ENCODE results near the gene AATF.

AATF gene

DNA sequence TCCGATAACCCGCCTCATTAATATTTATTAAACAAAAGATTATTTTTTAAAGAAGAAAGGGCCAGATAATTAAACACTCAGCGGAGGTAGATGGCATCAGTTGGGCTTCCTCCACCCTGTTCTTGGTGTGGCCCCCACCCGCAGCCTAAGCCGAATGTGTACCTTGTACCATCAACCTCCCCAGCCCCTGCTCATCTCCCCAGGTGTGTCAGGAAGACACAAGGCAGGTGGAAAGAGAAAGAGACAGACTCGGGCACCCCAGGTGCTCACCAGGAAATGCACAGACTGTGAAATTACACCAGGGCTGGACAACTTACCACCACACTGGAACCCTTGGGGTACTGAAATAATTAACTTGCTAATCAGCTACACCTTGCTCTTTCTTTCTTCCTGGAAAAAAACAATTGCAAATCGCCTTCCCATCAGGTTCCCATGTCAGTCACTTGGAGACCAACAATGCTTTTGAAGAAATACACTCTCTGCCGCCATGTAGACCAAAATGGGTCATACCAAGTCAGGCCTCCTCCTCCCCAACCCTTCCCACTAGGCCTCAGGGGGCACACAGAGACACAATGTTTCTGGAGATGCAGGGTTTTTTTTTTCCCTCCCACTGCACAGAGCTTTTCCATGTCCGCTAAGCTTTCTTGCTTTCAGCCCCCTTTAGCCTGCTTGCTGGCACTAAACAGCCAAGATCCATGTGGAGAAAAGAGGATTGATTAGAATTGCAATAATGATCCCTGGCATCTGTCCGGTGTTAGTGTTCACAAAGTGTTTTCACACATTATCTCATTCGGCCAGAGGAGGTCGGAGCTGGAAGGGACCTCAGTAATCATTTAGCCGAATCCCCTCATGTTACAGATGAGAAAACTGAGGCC, 20.0 kb upstream of the AATF start:
- no peak overlapping the region for H3K27ac ChIP-seq
- ChIA-PET POLR2A (ENCODE audit: low non-redundant PET) (no interaction called here), CTCF (interaction anchor here (0.8 kb wide), 1 partner anchor 9 kb away, joined by 7 read pairs; no protein-coding TSS in a partner anchor)
- TF ChIP-seq, protein P1, sequence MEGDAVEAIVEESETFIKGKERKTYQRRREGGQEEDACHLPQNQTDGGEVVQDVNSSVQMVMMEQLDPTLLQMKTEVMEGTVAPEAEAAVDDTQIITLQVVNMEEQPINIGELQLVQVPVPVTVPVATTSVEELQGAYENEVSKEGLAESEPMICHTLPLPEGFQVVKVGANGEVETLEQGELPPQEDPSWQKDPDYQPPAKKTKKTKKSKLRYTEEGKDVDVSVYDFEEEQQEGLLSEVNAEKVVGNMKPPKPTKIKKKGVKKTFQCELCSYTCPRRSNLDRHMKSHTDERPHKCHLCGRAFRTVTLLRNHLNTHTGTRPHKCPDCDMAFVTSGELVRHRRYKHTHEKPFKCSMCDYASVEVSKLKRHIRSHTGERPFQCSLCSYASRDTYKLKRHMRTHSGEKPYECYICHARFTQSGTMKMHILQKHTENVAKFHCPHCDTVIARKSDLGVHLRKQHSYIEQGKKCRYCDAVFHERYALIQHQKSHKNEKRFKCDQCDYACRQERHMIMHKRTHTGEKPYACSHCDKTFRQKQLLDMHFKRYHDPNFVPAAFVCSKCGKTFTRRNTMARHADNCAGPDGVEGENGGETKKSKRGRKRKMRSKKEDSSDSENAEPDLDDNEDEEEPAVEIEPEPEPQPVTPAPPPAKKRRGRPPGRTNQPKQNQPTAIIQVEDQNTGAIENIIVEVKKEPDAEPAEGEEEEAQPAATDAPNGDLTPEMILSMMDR (conservative IDR thresholded peaks at IDR 0.05; ENCODE audit: low read depth): no peak
- DNase-seq (ENCODE audit: low spot score): no peak

DNA sequence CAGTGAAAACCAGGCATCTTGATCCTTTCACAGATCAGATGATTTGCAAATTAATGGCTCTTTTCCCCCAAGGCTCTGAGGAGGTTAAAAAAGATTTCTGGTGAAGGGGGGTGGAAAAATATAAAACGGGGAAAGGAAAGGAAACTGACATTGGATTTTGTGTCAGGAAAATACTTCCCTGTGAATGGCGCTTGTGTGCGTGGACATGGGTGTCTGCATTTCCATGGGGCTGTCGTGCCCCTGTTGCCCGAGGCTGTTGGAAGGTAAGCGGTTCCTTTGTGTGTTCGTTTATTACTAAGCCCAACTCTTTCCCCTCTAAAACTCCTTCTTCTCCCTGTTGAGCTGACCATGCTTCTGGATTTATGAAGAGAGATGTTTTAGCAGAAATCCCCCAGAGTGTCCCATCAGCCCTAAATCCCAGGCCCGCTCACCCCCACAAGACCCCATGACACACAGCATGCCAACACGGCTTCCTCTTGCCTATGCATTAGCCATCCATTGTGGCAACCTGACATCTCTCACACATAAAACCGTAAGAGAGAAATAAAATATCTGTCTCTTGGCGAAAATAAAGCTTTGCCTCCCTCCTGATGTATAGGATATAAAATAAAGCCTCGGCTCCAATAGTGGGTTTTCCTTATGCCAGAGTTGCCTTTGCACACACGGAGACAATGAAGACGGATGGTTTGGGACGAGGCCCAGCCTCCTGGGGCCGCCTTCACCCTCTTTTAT, 18.7 kb upstream of the AATF start:
- DNase-seq (ENCODE audit: low spot score): no peak
- POLR2A ChIA-PET (ENCODE audit: low non-redundant PET): no interaction called here
- H3K27ac ChIP-seq: no peak overlapping the region
- CTCF ChIA-PET: no interaction called here
- TF ChIP-seq, protein P1 (conservative IDR thresholded peaks at IDR 0.05; ENCODE audit: low read depth): no peak

DNA sequence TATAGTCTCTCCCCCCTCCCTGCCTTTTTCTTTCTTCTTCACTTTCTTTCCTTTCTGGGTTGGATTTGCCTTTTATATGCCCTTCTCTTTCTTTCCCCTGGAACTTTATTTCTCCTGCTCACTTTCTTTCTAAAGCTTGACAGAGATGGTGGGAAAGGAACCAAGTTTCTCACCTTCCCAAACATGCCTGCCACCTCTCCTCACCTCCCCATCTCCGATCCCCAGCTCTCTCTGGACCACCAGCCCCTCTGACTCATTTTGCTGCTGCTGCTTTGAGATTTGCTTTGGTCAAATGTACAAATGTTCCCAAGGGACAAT, 18.2 kb upstream of the AATF start:
- no peak overlapping the region for H3K27ac ChIP-seq
- TF ChIP-seq, protein P1 (conservative IDR thresholded peaks at IDR 0.05; ENCODE audit: low read depth): no peak
- ChIA-PET CTCF (no interaction called here), POLR2A (ENCODE audit: low non-redundant PET) (no interaction called here)
- no peak for DNase-seq (ENCODE audit: low spot score)

DNA sequence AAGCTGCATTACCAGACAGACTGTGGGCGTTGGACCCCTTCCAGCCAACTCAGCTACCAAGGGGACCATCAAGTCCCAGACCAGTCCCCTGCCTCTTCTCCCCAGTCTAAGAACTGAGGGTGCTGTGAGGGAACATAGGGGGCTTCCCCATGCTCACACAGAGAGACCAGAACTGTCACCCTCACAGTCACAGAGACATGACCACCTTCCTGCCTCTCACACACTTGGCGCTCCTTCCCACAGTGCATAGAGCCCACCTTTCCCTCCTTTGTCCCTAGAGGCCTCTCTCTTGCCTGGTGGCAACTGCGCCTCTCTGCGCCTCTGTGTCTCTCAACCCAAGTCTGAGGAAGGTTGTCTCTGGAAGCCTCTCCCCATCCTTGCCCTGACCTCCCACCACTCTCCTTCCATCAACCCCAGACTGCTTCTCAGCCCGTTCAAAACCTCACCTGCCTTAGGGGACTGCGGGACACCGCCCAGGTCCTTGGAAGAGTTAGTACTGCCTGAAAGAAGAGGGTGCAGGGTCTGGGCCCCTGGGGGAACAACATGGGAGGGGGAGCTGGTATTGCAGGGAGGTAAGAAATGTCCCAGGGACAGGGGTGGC, 17.6 kb upstream of the AATF start:
- POLR2A ChIA-PET (ENCODE audit: low non-redundant PET): no interaction called here
- H3K27ac ChIP-seq: no peak overlapping the region
- DNase-seq (ENCODE audit: low spot score): no peak
- CTCF ChIA-PET: interaction anchor here (0.5 to 0.6 kb wide), 2 partner anchors 156 to 215 kb away, joined by 4 read pairs; no protein-coding TSS in a partner anchor
- TF ChIP-seq, protein P1 (conservative IDR thresholded peaks at IDR 0.05; ENCODE audit: low read depth): no peak

DNA sequence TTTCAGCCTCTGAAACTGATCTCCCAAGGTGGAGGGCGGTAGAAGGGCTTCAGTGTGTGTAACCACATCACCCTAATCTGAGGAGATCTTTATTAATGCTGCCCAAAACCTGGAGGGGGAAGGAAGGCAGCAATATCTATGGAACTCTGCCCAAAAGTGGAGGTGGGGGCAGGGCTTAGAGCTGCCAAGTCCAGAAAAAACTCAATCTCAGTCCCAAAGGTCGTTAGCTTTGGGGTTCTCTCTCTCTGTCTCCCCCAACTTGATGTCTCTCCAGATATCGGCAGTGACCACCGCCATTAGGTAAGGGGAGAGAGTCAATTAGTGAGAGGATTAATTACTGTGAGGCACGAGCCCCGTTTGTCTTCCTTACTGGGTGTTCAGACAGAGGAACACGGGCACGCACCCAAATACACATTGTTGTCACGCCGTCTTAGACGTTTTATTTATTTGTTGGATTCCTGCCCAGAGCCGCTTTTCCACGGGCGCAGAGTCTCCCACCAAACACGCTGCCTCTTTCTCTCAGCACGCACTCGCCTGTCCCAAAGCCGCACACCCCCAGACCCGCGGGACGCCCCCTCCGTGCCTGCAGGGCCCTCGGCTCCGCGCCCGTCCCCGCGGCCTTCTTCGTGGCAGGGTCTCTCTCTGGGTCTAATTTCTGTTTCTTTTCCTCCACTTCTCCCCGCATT, 16.9 kb upstream of the AATF start:
- DNase-seq (ENCODE audit: low spot score): no peak
- POLR2A ChIA-PET (ENCODE audit: low non-redundant PET): no interaction called here

More for the DNA sequence above, 16.9 kb upstream of the AATF start:
- CTCF ChIA-PET: interaction anchor here (0.6 kb wide), 1 partner anchor 214 kb away, joined by 4 read pairs; no protein-coding TSS in a partner anchor
- TF ChIP-seq, protein P1 (conservative IDR thresholded peaks at IDR 0.05; ENCODE audit: low read depth): no peak
- no peak overlapping the region for H3K27ac ChIP-seq
